Erythroblast (primary cell): Measurements from ENCODE around the gene MRGPRX2.

Experiments used
- GATA1 ChIP-seq: IDR thresholded peaks from 2 replicates; pipeline ENCODE4 v1.6.1; 2011; ENCODE audit warnings: low read depth, mild to moderate bottlenecking, control low read depth, low read length, moderate library complexity
- POLR2A ChIP-seq: IDR thresholded peaks from 2 replicates; pipeline ENCODE4 v1.6.1; 2011; ENCODE audit warnings: mild to moderate bottlenecking, low read length

GRCh38 chr11:19076744-19077589 is 16.4 kb upstream of the MRGPRX2 start:
- no peak for TF ChIP-seq POLR2A
- TF ChIP-seq GATA1: no peak
